Activated CD4-positive, alpha-beta T cell treated with anti-CD3 and anti-CD28 coated beads for 4 hours (primary cell): ENCODE data around the gene CAMK2D.

Experiments used
- DNase-seq, 2 donors: peaks; one replicate each; pipeline ENCODE4 v3.0.0-alpha.2; 2020

Gene CAMK2D

DNA sequence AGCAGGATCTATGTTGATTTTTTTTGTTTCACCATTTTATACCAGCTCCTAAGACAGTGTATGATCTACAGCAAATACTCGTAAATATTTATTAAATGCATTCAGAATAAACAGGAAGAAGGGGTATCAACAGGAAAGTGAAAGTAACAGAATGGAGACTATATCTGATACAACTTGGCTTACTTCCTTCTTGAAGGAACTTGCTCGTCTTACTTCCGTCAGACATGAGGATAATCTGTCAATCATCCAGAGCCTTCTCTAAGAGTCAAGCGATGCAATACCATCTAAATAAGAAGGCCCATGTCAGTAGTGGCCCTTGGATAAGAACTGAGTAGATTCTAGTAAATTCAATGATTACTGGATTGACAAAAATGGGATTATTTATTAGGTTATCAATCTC lies 84.2 kb downstream of the CAMK2D start:
- no peak for DNase-seq

GRCh38 chr4:113675731-113676697 lies 85.5 kb downstream of the CAMK2D start:
- no peak for DNase-seq

GRCh38 chr4:113674733-113675132 lies 86.8 kb downstream of the CAMK2D start:
- no peak for DNase-seq

GRCh38 chr4:113674251-113674650 lies 87.3 kb downstream of the CAMK2D start:
- no peak for DNase-seq

DNA sequence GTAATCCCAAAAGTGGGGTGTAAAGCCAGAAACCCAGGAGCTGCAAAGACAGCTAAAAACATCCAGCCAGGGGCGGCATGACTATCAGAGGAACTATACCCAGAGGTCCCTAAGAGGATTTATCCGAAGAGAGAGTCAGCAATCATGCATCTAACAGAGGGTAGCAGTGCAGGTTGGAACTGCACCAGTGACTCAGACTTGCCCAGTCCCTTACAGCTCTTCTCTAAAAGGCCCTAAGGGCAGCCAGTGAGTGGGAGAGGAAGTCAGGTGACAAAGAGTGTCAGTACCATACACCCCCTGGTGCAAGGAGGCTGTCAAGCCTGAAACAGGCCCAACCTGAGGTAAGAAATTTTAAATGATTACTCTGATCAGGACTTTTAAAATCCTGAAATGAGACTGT lies 88.1 kb downstream of the CAMK2D start:
- DNase-seq: peak; percentile 28 to 41

DNA sequence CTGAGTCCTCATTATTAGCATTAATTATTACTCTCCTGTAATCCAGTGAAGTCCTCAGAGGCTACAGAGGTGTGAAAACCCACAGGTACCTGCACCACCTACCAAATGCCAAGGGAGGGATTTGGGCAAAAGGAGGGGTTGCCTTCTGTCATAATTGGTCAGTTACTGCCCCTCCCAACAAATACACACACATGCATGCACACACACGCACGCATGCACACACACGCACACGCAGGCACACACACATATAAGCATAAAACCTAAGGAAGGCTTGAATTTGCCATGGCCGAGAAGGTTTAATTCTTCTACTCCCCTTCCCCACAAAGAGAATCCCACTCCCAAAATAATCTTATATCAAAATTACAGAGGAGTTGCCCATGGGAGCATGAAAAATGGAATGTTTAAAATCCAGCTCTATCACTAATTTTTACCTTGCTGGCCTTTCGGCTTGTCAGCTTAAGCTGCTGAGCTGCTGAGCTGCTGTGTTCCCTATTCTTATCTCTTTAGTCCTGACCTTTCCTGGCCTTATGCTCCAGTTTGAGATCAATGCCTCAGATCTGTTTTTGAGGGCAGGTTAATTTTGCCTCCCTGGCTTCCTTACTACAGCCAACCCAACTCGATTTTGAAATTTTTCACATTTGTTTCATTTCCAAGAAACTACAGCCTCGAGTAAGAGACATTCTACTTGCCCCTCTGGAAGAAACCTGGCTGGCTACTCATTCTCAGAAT lies 95.0 kb downstream of the CAMK2D start:
- DNase-seq: no peak

- no peak for DNase-seq
Observed at GRCh38 chr4:113665036-113665435, 96.5 kb downstream of the CAMK2D start.

DNA sequence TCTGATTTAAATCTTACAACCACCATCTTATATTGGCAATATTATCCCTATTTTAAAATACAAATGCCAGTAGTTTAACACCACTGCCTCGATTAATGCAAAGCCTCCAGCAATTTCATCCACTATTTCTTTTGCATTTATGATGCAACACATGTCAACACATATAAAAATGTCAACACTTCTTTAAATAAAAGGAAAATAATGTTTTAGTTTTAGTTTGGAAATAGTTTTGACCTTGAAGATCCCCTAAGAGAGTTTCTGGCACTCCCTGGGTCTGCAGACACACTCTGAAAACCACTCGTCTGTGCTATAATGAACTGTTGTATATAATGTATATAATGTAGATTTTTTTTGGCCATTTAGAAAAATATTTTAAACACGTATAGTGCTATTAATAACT lies 99.0 kb downstream of the CAMK2D start:
- DNase-seq: no peak

DNA sequence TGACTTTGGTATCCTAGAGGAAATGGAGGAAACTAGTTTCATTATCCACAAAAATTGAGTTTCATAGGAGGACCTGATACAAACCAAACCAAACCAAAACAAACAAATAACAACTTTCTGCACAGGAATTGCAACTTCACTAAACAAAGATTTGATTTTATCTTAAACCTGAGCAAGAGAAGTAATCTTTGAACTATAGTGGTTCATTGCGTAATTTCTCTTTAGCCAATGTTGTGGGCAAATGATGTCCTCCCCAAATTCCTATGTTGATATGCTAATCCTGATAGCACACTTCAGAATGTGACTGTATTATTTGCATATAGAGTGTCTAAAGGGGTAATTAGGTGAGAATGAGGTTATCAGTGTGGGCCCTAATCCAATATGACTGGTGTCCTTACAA lies 102.4 kb downstream of the CAMK2D start:
- no peak for DNase-seq

- no peak for DNase-seq
Observed at GRCh38 chr4:113657586-113658233, 103.8 kb downstream of the CAMK2D start.

- no peak for DNase-seq
Observed at GRCh38 chr4:113653871-113654270, 107.7 kb downstream of the CAMK2D start.

- DNase-seq: no peak
Observed at GRCh38 chr4:113646442-113646822, 115.1 kb downstream of the CAMK2D start.

GRCh38 chr4:113645771-113646441 lies 115.6 kb downstream of the CAMK2D start:
- no peak for DNase-seq

DNA sequence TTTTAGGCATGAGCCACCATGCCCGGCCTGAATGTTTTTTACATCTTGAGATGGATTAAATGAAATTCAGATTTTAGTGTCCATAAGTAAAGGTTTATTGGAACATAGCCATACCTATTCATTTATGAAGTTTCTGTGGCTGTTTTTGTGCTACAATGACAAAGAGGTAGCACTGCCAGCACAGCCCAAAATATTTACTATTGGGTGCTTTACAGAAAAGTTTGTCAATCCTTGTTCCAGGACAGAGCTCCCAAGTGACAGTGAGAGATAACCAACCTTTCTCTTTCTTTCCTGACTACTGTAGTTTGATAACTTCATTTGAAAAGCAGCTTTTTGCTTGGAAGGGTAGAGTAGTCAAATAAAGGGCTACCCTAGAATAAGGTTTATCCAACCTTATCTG lies 116.2 kb downstream of the CAMK2D start:
- DNase-seq: no peak

GRCh38 chr4:113644398-113644797 lies 117.1 kb downstream of the CAMK2D start:
- no peak for DNase-seq

GRCh38 chr4:113643505-113643904 lies 118.0 kb downstream of the CAMK2D start:
- no peak for DNase-seq

DNA sequence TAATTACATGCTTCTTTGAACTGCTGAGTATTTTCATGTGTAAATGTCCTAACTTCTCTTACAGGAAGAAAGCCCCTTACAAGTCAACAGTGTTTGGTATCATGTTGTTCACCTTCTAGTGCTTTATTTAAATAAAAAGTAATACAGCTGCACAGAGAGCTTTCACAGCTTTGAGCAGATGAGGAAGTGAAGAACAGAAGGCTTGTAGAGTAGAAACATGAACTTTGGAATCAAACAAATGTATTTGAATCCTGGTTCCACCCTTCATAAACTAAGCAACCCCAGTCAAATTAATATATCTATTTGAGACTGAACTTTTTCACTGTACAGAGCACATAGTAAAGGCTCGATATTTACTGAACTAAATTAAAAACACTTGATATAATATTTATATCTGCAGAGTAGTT lies 120.5 kb downstream of the CAMK2D start:
- no peak for DNase-seq

GRCh38 chr4:113639326-113639725 lies 122.2 kb downstream of the CAMK2D start:
- DNase-seq: no peak

DNA sequence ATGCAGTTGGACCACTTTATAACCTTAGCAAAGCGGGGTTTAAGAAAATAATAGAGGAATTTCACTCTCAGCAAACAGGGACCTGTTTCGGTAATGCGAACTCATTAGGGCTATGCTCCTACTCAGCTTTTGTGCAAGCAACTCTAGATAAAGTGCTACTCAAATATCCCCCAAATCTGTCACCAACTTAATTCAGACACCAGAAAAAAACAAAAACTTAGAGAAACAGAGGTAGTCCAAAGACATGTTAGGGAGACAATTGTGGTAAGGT lies 123.0 kb downstream of the CAMK2D start:
- DNase-seq: no peak

DNA sequence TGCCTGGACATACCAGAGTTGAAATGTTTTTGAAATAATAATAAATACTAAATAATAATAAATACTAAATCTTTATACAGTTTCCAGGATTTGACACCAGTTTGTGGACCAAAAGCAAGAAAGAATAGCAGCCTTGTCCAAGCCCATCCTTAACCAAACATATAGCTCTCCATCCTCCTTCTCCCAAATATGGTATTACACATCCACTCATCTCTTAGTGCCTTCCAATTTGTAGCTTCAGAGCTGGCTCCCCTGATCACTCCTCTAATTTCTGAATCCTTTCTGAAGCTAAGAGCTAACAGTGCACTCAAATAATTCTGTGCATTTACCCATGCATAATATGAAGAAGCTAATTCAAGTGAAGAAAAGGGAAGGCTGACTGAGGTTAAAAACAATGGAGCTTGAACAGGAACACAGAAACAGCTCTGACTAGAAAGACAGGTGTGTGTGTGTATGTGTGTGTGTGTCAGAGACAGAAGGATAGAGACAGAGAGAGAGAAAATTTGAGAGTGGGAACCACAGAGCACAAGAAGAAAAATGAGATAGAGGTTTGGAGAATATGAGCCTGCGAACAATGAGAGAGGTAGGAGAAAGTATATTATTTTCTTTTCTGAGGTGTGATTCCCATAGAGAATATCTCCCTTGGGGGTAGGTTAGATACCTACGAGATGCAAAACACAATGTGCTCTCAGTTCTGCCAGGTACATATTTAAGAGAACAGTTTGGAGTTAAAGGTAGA lies 123.5 kb downstream of the CAMK2D start:
- DNase-seq: no peak

DNA sequence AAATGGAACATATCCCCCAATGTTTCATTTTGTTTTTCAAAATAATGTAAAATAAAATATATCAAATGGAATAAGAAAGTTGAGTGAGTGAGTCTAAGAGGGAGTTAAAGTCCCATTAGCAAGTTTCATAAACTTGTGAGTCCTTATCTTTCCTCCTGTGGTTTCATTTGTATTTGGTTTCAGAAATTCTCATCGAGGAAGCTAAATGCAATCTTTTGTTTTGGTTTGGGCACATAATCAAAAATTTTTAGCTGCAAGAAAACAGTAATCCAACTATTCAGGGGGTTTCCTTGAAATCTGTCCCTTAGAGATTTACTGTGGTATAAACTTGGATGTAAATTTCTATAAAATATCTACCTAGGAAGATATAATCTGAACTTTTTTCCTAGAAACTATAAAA lies 124.2 kb downstream of the CAMK2D start:
- DNase-seq: no peak

DNA sequence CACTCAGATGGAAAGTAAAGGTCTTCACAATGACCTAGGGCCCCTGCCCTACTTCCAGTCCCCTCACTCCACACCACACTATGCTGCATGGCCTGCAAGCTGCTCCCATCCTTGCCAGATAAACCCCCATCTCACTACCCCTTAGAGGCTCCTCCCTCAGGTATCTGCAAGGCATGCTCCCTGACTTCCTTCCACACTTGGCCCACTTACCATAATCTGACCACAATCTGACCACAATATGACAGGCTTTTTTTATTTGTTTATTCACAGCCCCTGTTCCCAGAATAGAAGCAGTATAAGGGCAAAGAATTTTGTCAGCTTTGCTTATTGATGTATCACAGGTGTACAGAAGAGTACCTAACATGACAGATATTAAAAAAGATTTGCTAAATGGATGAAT lies 124.7 kb downstream of the CAMK2D start:
- peak; percentile 12 to 25 for DNase-seq

- peak; percentile 9 to 14 for DNase-seq
Observed at GRCh38 chr4:113636438-113636818, 125.1 kb downstream of the CAMK2D start.
